NCI-H1048 (cell line): ENCODE results near the gene ABLIM2.

Experiments used
- DNase-seq: peaks from one replicate; lab custom pipeline; 2025; lab: John Stamatoyannopoulos, UW

ABLIM2 gene

GRCh38 chr4:8101213-8102075 is 57.2 kb downstream of the ABLIM2 start:
- no peak for DNase-seq

- no peak for DNase-seq
Measured at GRCh38 chr4:8099981-8100464, 58.6 kb downstream of the ABLIM2 start.

- no peak for DNase-seq
Measured at GRCh38 chr4:8098506-8098905, 60.1 kb downstream of the ABLIM2 start.

- DNase-seq, result no peak
Measured at GRCh38 chr4:8097721-8098345, 60.8 kb downstream of the ABLIM2 start.

GRCh38 chr4:8097141-8097541 is 61.5 kb downstream of the ABLIM2 start:
- DNase-seq, result no peak

- DNase-seq, result no peak
Measured at GRCh38 chr4:8096690-8097061, 61.9 kb downstream of the ABLIM2 start.

GRCh38 chr4:8095956-8096689 is 62.5 kb downstream of the ABLIM2 start:
- DNase-seq, result no peak

- no peak for DNase-seq
Measured at GRCh38 chr4:8093587-8094274, 64.9 kb downstream of the ABLIM2 start.

- DNase-seq, result no peak
Measured at GRCh38 chr4:8092282-8092681, 66.3 kb downstream of the ABLIM2 start.

GRCh38 chr4:8090744-8091301 is 67.8 kb downstream of the ABLIM2 start:
- no peak for DNase-seq

GRCh38 chr4:8090312-8090711 is 68.3 kb downstream of the ABLIM2 start:
- no peak for DNase-seq

GRCh38 chr4:8089862-8090261 is 68.8 kb downstream of the ABLIM2 start:
- DNase-seq, result no peak

- DNase-seq, result no peak
Measured at GRCh38 chr4:8088966-8089491, 69.6 kb downstream of the ABLIM2 start.

GRCh38 chr4:8087921-8088495 is 70.6 kb downstream of the ABLIM2 start:
- DNase-seq, result no peak

- no peak for DNase-seq
Measured at GRCh38 chr4:8086783-8087445, 71.7 kb downstream of the ABLIM2 start.

- no peak for DNase-seq
Measured at GRCh38 chr4:8085491-8086117, 73.0 kb downstream of the ABLIM2 start.

- no peak for DNase-seq
Measured at GRCh38 chr4:8084712-8085490, 73.7 kb downstream of the ABLIM2 start.

GRCh38 chr4:8084031-8084660 is 74.5 kb downstream of the ABLIM2 start:
- no peak for DNase-seq
